GM18511 (cell line): ENCODE data around the gene MAGEB2.
"Not testable (repeated sequence)": the region's sequence is repeated elsewhere in the genome, so short reads cannot be mapped to it uniquely, and the experiment has no call there.

ENCODE experiments used
- ATAC-seq: cut with Tn5 transposase; IDR thresholded peaks from one replicate; pipeline ENCODE4 v1.9.1; 2021; ENCODE audit warnings: mild to moderate bottlenecking, moderate library complexity; ENCODE audit not compliant: unreplicated experiment

Gene MAGEB2, protein sequence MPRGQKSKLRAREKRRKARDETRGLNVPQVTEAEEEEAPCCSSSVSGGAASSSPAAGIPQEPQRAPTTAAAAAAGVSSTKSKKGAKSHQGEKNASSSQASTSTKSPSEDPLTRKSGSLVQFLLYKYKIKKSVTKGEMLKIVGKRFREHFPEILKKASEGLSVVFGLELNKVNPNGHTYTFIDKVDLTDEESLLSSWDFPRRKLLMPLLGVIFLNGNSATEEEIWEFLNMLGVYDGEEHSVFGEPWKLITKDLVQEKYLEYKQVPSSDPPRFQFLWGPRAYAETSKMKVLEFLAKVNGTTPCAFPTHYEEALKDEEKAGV

DNA sequence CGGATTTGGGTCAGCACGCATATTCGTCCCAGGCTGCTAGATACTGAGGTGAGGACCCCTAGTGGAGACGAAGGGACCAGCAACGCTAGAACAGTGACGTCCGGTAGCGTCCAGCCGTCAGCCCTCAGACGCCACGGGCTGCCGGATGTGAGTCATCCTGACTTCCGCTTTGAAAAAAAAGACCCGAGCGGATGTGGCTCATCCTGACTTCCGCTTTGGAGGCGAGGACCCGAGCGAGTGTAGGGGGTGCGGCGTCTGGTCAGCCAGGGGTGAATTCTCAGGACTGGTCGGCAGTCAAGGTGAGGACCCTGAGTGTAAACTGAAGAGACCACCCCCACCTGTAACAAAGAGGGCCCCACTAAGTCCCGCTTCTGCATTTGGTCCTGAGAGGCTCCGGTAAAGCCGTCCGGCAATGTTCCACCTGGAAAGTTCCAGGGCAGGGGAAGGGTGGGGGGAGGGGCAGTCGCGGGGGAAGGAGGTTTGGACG lies at the start of gene MAGEB2:
Gene MAGEB2 (plus strand): TSS at position 207 of the 487 bp plus-strand sequence. CDS start 3,018 bp downstream, outside the sequence.
- ATAC-seq, result no peak

DNA sequence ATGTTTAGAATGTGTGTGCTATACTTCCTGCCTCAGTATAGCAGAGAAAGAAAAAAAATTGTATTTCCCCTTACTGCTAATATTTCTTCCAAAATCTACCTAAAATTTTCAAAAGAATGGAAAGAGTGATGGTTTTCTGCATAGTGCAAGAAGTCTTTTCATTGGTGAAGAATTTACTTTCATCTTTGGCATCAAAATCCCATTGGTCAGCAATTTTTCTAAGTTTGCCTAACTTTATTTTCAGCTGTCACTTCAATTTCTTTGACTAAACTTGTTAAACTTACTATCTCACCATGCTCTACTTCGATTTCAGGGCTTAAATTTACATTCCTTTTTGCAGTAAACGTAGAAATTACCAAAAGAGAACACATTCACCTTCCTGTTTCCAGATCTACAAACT lies 44.5 kb upstream of the MAGEB2 start:
- no peak for ATAC-seq

DNA sequence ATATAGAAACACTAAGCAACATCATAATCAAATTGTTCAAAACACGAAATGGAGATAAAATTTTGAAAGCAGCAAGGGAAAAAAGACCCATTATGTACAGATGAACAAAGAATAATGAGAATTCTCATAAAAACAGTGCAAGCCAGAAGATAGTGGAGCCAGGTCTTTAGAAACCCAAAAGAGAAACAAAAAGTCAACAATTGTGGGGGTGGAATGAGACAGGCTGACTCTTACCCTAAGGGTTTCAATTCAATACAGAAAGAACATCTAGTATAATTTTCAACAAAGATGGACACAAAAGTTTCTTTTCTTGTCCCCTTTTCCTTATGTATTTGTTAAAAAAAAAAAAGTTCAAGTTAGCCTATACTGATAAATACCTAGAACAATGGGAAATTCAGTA lies 34.0 kb upstream of the MAGEB2 start:
- no peak for ATAC-seq

DNA sequence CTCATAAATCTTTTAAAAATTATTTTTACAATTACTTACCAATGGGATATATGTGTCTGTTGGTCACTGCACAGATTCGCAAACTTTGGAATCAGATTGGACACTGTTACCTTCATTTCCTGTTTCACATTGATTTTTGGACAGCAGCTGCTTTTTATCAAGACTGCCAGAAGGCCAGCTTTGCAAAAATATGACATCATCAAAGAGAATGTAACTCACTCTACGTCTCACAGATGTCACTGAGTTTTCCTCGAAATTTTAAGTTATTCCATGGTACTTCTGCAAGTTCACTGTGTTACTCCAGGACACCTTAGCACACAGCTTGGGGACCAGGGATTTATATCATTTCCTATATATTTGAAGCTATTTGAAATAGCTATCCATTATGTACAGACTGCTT lies 31.8 kb upstream of the MAGEB2 start:
- ATAC-seq, result no peak

DNA sequence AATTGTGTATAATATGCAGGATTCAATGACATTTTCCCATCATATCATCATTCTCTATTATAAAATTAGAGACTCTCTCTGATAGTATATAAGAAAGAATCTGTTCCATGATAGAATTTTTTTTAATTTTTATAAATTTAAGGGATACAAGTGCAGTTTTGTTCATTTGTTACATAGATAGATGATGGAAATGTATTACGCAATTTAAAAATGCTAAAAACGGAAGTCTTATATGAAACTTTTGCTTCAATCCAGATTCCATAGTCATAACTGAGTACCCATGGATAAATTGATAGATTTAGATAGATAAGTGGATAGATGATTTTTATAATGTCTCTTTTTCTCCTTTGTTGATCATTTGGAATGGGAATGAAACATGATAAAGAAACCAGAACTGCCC lies 24.9 kb upstream of the MAGEB2 start:
- no peak for ATAC-seq

DNA sequence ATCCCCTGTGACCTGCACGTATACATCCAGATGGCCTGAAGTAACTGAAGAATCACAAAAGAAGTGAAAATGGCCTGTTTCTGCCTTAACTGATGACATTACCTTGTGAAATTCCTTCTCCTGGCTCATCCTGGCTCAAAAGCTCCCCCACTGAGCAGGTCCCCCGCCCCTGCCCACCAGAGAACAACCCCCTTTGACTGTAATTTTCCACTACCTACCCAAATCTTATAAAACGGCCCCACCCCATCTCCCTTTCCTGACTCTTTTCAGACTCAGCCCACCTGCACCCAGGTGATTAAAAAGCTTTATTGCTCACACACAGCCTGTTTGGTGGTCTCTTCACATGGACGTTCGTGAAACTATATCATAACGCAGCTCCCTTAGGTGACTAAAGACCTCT lies 21.5 kb upstream of the MAGEB2 start:
- ATAC-seq, result not testable (repeated sequence)

DNA sequence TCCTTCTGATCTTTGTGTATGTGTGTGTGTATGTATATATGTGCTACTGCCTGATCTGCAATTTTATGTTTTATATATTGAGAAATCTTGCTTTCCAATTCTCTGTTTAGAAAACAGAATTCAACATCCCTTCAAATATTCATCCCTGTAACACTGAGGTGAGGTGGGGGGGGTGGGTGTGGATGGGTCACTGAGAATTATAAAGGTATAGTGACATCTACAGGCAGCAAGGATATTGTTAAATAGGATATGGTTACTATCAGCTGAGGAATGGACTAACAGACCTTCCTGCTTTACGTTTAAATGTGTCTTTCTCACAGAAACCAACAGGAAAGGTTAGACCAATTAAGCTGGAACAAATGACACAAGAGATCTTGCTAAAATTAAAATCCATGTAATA lies 19.0 kb upstream of the MAGEB2 start:
- peak; percentile 68 for ATAC-seq

DNA sequence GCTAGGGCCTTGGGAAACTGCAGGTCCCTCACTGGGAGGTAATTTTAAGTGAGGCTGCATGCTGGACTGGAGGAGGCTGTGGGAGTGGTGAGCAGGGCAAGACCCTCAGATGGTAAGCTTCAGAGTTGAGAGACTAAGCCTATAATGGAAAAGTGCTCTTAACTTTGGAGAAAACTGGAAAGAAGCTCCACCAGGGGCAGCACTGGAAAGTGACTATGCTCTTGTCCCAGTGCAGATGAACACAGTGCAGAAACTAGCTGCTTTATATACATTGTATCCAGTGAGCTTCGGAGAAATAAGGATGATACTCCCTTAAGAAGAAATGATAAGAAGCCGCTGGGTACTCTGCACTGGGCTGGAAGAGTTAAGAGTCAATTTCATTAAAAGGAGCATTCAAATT lies 3.2 kb upstream of the MAGEB2 start:
- no peak for ATAC-seq

DNA sequence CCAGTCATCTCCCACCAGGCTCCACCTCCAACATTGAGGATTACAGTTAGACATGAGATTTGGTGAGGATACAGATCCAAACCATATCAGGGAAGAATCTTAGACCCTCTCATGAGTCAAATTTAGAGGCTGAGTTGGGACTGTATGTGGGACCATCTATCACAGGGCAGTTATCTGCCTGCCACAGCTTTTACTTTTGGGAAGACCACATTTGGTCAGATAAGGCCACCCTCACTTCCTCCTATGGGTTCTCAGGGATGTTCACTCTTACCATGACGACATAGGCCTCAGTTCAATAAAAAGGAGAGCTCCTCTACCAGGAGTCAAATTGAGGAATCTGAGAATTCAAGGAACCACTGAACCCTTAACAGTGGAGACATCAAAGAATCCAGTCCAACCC lies 2.1 kb downstream of the MAGEB2 start:
- ATAC-seq, result no peak

DNA sequence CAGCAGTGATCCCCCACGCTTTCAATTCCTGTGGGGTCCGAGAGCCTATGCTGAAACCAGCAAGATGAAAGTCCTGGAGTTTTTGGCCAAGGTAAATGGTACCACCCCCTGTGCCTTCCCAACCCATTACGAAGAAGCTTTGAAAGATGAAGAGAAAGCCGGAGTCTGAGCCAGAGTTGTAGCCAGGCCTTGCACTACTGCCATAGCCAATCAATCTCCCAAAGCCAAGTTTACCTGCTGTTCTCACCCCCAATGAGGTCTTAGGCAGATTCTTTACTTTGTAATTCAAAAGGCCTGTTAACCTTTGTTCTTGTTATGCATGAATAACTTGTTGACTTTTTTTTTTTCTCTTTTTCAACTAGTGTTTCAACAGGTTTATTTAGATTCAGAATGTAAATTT lies 4.0 kb downstream of the MAGEB2 start:
- ATAC-seq, result no peak

DNA sequence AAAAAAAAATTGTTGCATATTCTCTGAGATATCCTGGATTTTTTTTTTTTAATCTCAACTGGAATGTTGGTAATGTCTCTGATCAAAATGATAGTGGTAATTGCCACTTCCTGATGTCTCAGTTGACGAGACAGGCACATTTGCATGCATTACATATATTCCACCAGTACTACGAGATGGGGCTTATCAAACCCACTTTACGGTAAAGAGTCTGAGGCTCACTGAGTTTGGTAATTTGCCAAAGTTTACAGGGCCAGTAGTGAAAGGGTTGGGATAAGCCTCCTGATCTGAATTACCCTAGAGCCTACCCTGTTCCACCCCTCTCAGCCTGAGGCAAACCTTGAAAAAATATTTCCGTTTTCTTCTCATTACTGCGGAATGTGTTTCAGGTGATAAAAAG lies 5.3 kb downstream of the MAGEB2 start:
- no peak for ATAC-seq

DNA sequence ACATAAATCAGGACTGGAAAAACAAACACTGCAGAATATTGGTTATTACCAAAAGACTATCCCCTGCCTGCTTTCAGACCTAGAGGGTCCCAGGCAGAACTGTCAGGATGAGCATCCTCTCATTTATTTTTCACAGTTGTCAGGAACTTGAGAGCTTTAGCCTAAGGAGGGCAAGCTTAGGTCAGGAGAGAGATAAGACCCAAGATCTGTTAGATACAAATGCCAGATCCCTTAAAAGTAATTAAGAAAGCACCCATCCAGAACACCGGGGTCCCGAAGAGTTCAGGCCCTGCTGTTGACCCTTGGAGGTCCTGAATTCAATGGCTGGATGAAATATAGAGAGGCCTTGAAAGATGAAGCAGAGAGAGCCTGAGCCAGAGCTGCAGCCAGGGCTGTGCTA lies 9.2 kb downstream of the MAGEB2 start:
- ATAC-seq, result no peak

DNA sequence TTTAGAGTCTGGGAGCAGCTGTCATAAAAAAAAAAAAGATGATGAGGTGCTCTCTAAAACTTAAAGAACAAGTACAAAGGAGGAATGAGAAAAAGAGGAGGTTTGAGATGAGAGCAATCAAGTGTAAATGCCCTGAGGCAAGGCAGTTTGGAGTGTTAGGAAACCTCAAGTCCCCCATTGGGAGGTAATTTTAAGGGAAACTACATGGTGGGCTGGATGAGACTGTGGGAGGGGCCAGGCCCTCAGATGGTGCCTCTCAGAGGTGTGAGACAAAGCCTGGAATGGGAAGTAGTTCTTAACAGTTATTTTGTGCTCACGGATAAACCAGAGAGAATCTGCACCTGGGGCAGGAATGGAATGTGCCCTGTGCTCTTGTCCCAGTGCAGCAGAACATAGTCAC lies 13.2 kb downstream of the MAGEB2 start:
- ATAC-seq, result no peak

DNA sequence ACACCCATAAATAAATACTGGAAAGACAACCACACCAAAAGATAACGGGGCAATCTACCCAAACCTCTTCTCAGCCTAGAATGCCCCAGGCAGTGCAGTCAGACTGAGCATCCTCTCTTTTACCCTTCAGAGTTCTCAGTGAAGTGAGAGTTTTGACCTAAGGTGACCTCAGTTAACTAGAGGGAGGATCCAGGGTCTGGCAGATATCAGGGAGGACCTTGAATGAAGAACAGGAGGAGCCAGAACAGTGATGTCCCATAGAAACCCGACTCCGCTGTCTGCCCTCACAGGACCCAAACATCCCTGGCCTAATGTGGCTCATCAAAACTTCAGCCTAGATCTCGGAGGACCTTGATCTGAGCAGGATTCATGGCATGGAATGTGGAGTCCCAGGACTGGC lies 15.0 kb downstream of the MAGEB2 start, which contains the start of gene MAGEB3:
Gene MAGEB3 (plus strand): TSS at position 263 of the 400 bp plus-strand sequence. CDS start 5,268 bp downstream, outside the sequence.
- ATAC-seq, result no peak

DNA sequence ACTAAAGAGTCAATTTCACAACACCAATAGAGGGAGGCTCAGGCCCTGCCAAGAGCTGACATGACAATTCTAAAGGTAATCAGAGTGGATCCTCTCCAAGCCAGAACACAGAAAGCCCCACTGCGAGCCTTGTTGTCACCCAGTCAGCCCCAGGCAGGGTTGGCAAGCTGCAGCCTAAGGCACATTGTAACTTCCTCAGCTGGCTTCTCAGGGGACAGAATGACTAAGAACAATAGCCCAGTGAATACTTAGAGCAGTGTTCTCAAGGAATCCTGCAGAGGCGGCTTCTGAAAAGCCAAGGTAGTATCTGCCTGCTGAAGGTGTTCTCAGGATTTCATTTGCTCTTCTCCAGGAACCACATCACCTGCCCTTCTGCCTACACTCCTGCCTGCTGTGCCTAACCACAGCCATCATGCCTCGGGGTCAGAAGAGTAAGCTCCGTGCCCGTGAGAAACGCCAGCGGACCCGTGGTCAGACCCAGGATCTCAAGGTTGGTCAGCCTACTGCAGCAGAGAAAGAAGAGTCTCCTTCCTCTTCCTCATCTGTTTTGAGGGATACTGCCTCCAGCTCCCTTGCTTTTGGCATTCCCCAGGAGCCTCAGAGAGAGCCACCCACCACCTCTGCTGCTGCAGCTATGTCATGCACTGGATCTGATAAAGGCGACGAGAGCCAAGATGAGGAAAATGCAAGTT lies 26.5 kb downstream of the MAGEB2 start, which contains the start of gene MAGEB4:
Gene MAGEB4 (plus strand): TSS at position 277 of the 692 bp plus-strand sequence. CDS start 136 bp downstream, at position 413.
- ATAC-seq, result no peak

DNA sequence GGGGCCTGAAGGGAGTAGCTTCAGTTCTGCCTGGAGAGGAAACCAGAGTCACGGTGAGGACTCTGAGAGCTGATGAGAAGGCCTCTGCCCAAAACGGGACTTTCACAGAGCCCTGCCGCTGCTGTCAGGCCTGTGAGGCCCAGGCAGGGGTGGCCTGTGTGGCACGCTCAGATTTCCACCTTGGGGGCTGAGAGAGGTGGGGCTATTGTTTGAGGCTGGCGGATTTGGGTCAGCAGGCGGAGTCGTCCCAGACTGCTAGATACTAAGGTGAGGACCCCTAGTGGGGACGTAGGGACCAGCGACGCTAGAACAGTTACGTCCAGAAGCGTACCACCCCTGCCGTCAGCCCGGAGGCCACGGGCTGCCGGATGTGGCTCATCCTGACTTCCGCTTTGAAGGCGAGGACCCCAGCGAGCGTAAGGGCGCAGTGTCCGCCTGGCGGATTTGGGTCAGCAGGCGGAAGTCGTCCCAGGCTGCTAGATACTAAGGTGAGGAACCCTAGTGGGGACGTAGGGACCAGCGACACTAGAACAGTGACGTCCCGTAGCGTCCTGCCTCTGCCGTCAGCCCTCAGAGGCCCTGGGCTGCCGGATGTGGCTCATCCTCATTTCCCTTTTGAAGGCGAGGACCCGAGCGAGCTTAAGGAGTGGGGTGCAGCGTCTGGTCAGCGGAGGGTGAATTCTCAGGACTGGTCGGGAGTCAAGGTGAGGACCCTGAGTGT lies 31.6 kb downstream of the MAGEB2 start, which contains the start of gene MAGEB1:
Gene MAGEB1 (plus strand): TSS at position 378 of the 721 bp plus-strand sequence. CDS start 3,348 bp downstream, outside the sequence.
- ATAC-seq, result no peak

DNA sequence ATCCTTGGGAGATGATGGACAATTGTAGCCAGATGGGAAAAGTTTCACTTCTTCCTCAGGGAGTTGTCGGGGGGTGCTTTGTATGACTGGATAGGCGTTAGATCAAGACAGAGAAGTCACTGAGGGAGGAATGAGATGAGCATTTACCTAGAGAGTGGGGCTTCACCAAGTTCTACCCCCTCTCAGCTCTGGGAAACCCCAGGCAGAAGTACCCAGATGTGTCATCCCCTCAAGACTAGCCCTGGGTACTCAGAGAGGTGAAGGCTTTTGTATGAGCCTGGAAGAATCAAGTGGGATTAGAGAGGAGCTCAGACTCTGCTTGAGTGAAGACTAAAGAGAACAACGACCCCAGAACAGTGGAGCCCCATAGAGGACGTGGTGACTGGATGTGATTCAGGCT lies 33.5 kb downstream of the MAGEB2 start:
- peak; percentile 75 for ATAC-seq

DNA sequence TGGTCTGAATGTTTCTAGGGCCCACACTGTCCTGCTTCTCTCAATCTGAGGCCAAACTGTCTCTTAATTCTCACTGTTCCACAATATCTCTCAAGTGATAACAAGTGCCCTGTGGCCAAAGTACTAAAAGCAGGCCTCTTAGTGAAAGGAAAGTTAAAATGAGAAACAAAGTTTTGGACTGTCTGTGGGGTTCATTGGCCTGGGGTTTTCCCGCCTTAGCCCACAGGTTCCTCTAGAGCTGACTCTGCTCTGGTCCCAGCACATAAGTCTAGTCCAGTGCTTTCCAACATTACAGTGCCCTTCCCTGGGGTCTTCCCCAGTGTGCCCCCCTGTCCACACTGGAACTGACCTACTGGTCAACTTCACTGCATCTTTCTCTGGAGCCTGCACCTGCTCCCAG lies 37.9 kb downstream of the MAGEB2 start:
- peak; percentile 63 for ATAC-seq

DNA sequence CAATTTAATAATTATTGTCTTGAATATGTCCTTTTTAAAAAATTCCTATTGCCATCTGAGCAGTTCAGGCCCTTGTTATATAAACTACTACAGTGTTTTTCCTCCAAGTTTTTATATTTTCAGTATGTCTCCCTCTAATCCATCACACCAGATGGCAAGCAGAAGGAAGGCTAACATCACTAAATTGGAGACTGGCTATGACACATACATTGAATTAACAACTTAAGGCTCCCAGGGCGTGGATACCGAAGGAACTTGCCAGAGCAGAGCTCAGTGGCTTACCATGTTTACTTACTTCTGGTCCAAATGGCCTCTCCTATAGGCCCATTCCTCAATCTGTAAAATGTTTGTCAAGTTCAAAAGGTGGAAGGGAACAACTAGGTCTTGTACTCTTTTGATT lies 44.6 kb downstream of the MAGEB2 start:
- ATAC-seq, result no peak

DNA sequence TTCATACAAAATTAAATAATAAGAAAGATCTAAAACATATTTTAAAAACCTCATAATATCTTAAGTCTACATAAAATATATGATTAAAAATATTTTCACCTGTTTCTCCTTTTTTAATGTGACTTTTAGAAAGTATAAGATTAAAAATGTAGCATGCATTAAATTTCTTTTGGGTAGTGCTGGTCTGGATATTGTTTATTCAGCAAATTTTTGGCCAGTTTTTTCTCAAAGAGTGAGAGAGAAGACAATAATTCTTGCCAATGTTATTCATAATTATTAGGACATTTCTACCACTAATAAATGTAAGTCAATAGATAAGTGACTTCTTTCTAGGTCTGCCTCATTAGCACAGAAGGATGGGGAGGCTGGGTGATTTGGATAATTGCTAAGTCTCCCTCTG lies 45.6 kb downstream of the MAGEB2 start:
- ATAC-seq, result no peak

DNA sequence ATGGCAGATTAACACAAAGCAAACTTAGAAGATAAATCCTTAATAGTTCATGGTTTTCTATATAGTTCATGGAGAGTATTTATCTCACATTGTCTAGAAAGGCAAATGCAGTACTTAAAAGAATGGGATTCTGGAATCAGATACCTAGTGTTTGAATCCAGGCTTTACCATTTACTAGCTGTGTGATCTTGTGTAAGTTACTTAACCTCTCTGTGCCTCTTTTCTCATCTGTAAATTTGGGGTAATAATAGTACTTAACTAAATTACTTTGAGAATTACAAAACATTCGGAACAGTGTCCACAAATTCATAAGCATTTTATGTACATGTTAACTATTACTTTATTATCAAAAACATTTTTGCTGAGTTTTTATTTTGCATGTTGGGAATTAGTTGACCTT lies 47.4 kb downstream of the MAGEB2 start:
- ATAC-seq, result no peak
